SK-N-SH (cell line): ENCODE data around the gene RFTN1. TPM values are rescaled to one million over a fixed set of nuclear protein-coding genes. Genes with fewer than 3 reads are reported as not detected.

Experiments used
- CTCF ChIA-PET: fragments of 300-600, 350-600 bp; formaldehyde crosslinking; extraction: SDS; loops from one replicate; lab custom pipeline; 2021; lab: Yijun Ruan, JAX
- POLR2A ChIA-PET: fragments of 350-600 bp; sonication (Branson Sonifier 250); formaldehyde crosslinking; extraction: SDS; loops from one replicate; lab custom pipeline; 2020; ENCODE audit warnings: antibody characterized with exemption, inconsistent platforms; lab: Yijun Ruan, JAX
- DNase-seq: peaks from one replicate; pipeline ENCODE4 v3.0.0; 2012
- H2AFZ ChIP-seq: fragments of 200-600 bp; sonication (generic); 2 replicates; pipeline ENCODE4 v1.8.1; 2016; ENCODE audit warnings: antibody characterized with exemption, mild to moderate bottlenecking, low read depth
- H3F3A ChIP-seq: fragments of 200-600 bp; sonication (generic); replicated peaks from 2 replicates; pipeline ENCODE3; 2016; ENCODE audit warnings: antibody characterized with exemption, mild to moderate bottlenecking; ENCODE audit not compliant: insufficient read depth
- H3K27ac ChIP-seq, 2 experiments: fragments of 200-500 bp in 1 of 2; fragments of 200-600 bp in 1 of 2; sonication (Bioruptor generic) in 1 of 2; sonication (generic), shearing (Covaris generic) in 1 of 2; 2 replicates each; pipeline versions ENCODE4 v1.5.1 to v1.6.1; 2014 to 2016; ENCODE audit warnings: low read depth in 2 of 2, inconsistent platforms in 1 of 2, low read length in 1 of 2, mild to moderate bottlenecking in 1 of 2, mixed read lengths in 1 of 2
- H3K27me3 ChIP-seq: fragments of 200-600 bp; sonication (generic), shearing (Covaris generic); 2 replicates; pipeline ENCODE4 v1.6.1; 2016; ENCODE audit warnings: mixed run types; ENCODE audit not compliant: insufficient read depth
- H3K36me3 ChIP-seq, 2 experiments: fragments of 200-500 bp in 1 of 2; fragments of 200-600 bp in 1 of 2; sonication (Bioruptor generic) in 1 of 2; sonication (generic) in 1 of 2; replicated peaks in 1 of 2; 2 replicates each; pipeline versions ENCODE3 to v1.5.1; 2014 to 2016; ENCODE audit warnings: low read length in 1 of 2, mild to moderate bottlenecking in 1 of 2; ENCODE audit not compliant: insufficient read depth in 2 of 2, control insufficient read depth in 1 of 2
- H3K4me1 ChIP-seq, 2 experiments: fragments of 200-500 bp in 1 of 2; fragments of 200-600 bp in 1 of 2; sonication (Bioruptor generic) in 1 of 2; sonication (generic), shearing (Covaris generic) in 1 of 2; 2 replicates each; pipeline versions ENCODE4 v1.5.1 to v1.6.1; 2014 to 2016; ENCODE audit warnings: low read depth in 1 of 2, low read length in 1 of 2, mixed run types in 1 of 2; ENCODE audit not compliant: insufficient read depth in 2 of 2, control insufficient read depth in 1 of 2
- H3K4me2 ChIP-seq: fragments of 200-600 bp; sonication (generic), shearing (Covaris generic); 2 replicates; pipeline ENCODE4 v1.6.1; 2017; ENCODE audit warnings: mixed run types
- H3K4me3 ChIP-seq, 2 experiments: fragments of 200-500 bp in 1 of 2; fragments of 200-600 bp in 1 of 2; sonication (Bioruptor generic) in 1 of 2; sonication (generic), shearing (Covaris generic) in 1 of 2; 2 replicates each; pipeline versions ENCODE4 v1.5.1 to v1.8.1; 2014 to 2016; ENCODE audit warnings: low read depth in 2 of 2, inconsistent platforms in 1 of 2, low read length in 1 of 2, mild to moderate bottlenecking in 1 of 2, mixed read lengths in 1 of 2, moderate library complexity in 1 of 2
- H3K79me2 ChIP-seq: fragments of 200-600 bp; sonication (generic); 2 replicates; pipeline ENCODE4 v1.8.1; 2017; ENCODE audit warnings: mild to moderate bottlenecking; ENCODE audit not compliant: insufficient read depth
- H3K9ac ChIP-seq: fragments of 200-600 bp; sonication (generic); 2 replicates; pipeline ENCODE4 v1.6.1; 2017; ENCODE audit warnings: mixed run types
- H3K9me2 ChIP-seq: fragments of 200-600 bp; sonication (generic); 2 replicates; pipeline ENCODE4 v1.6.1; 2017; ENCODE audit warnings: mixed run types
- H3K9me3 ChIP-seq: fragments of 200-600 bp; sonication (generic); 2 replicates; pipeline ENCODE4 v1.6.1; 2017; ENCODE audit warnings: mixed run types, mild to moderate bottlenecking, moderate library complexity
- H4K20me1 ChIP-seq: fragments of 200-600 bp; sonication (generic); 2 replicates; pipeline ENCODE4 v1.6.1; 2017; ENCODE audit warnings: mild to moderate bottlenecking, mixed run types; ENCODE audit not compliant: insufficient read depth
- CHD2 ChIP-seq: fragments of 150-350 bp; IDR thresholded peaks from 2 replicates; pipeline ENCODE4 v1.6.1; 2018; ENCODE audit warnings: low read length; ENCODE audit not compliant: partially characterized antibody
- CTCF ChIP-seq: fragments of 200-600 bp; sonication (generic); IDR thresholded peaks from 2 replicates; pipeline ENCODE4 v1.6.1; 2017; ENCODE audit warnings: antibody characterized with exemption, mild to moderate bottlenecking, moderate library complexity
- ELF1 ChIP-seq: IDR thresholded peaks from 2 replicates; pipeline ENCODE4 v1.4.0; 2012
- EP300 ChIP-seq, 2 experiments: IDR thresholded peaks; 2 replicates each; pipeline versions ENCODE4 v1.4.0 to v1.6.1; 2012; ENCODE audit warnings: borderline replicate concordance in 1 of 2, low read depth in 1 of 2, low read length in 1 of 2
- FOXM1 ChIP-seq: IDR thresholded peaks from 2 replicates; pipeline ENCODE4 v1.4.0; 2012; ENCODE audit warnings: low read depth, mild to moderate bottlenecking
- GABPA ChIP-seq: IDR thresholded peaks from 2 replicates; pipeline ENCODE4 v1.4.0; 2012; ENCODE audit warnings: low read depth, mild to moderate bottlenecking
- GATA2 ChIP-seq: sonication (generic); formaldehyde crosslinking; IDR thresholded peaks from 2 replicates; pipeline ENCODE4 v1.5.0; 2020; ENCODE audit warnings: mild to moderate bottlenecking, missing genetic modification reagents
- IRF3 ChIP-seq: fragments of 150-350 bp; IDR thresholded peaks from 2 replicates; pipeline ENCODE4 v1.6.1; 2016; ENCODE audit warnings: mild to moderate bottlenecking, low read depth, low read length
- MAX ChIP-seq: IDR thresholded peaks from 2 replicates; pipeline ENCODE4 v1.4.0; 2012; ENCODE audit warnings: low read depth
- MEF2A ChIP-seq: IDR thresholded peaks from 2 replicates; pipeline ENCODE4 v1.4.0; 2012; ENCODE audit warnings: low read depth, borderline replicate concordance
- MXI1 ChIP-seq: IDR thresholded peaks from 2 replicates; pipeline ENCODE4 v1.6.1; 2012; ENCODE audit warnings: mild to moderate bottlenecking, low read depth, low read length, improper control_type of control experiment
- NFIC ChIP-seq: IDR thresholded peaks from 2 replicates; pipeline ENCODE4 v1.4.0; 2012; ENCODE audit warnings: borderline replicate concordance
- NRF1 ChIP-seq: IDR thresholded peaks from 2 replicates; pipeline ENCODE4 v1.6.1; 2012; ENCODE audit warnings: low read depth, mild to moderate bottlenecking, low read length
- PBX3 ChIP-seq: IDR thresholded peaks from 2 replicates; pipeline ENCODE4; 2012
- RAD21 ChIP-seq: IDR thresholded peaks from 2 replicates; pipeline ENCODE4 v1.6.1; 2012; ENCODE audit warnings: mild to moderate bottlenecking, low read length
- RCOR1 ChIP-seq: fragments of 150-350 bp; IDR thresholded peaks from 2 replicates; pipeline ENCODE4 v1.6.1; 2017; ENCODE audit warnings: antibody characterized with exemption, low read length
- RFX5 ChIP-seq: IDR thresholded peaks from 2 replicates; pipeline ENCODE4 v1.6.1; 2012; ENCODE audit warnings: mild to moderate bottlenecking, improper control_type of control experiment, low read length
- RXRA ChIP-seq: IDR thresholded peaks from 2 replicates; pipeline ENCODE4 v1.4.0; 2012; ENCODE audit warnings: low read depth, mild to moderate bottlenecking, borderline replicate concordance
- SIN3A ChIP-seq: IDR thresholded peaks from 2 replicates; pipeline ENCODE4 v1.6.1; 2012; ENCODE audit warnings: low read depth, mild to moderate bottlenecking, low read length, moderate library complexity, borderline replicate concordance
- SMC3 ChIP-seq: IDR thresholded peaks from 2 replicates; pipeline ENCODE4 v1.6.1; 2012; ENCODE audit warnings: low read depth, low read length, improper control_type of control experiment
- TEAD4 ChIP-seq: IDR thresholded peaks from 2 replicates; pipeline ENCODE4 v1.4.0; 2012; ENCODE audit warnings: mild to moderate bottlenecking, borderline replicate concordance; ENCODE audit not compliant: insufficient read depth
- ZBTB33 ChIP-seq: IDR thresholded peaks from 2 replicates; pipeline ENCODE4 v1.4.0; 2012; ENCODE audit warnings: low read depth, borderline replicate concordance
- WGBS: methylation state at CpG from one replicate; pipeline ENCODE4 v1.1.6; 2017; ENCODE audit warnings: low lambda C conversion rate; 5-methylcytosine and 5-hydroxymethylcytosine counted together
- polyA plus RNA-seq, 3 experiments: library from polyadenylated mRNA; depleted of rRNA; stranded (reverse); fragments of >200 nt; gene quantifications; 2 replicates each; pipeline ENCODE4 v1.2.3, GENCODE V29; 2012

The RFTN1 gene
- polyA plus RNA-seq, 1 of the 3 experiments (the other 2 are of a cell fraction), result 21.2 TPM

- no peaks in the 10 kb centered on the region for H3K9me3 ChIP-seq
- peaks cover 8% of the 10 kb centered on the region for H3F3A ChIP-seq
- H2AFZ ChIP-seq, result no peak overlapping the region
- H3K27me3 ChIP-seq, result no peaks in the 10 kb centered on the region
- H3K36me3 ChIP-seq, result peaks cover 0 to 5% of the 10 kb centered on the region in 2 experiments
- H3K9ac ChIP-seq, result no peak overlapping the region
- H3K4me3 ChIP-seq, result no peak overlapping the region
- ChIA-PET POLR2A (interaction anchor here (2.2 kb wide), 1 partner anchor 53 kb away, joined by 17 read pairs; no protein-coding TSS in a partner anchor), CTCF (interaction anchor here (1.0 to 1.3 kb wide), 2 partner anchors 58 to 87 kb away, joined by 3 read pairs; no protein-coding TSS in a partner anchor)
- no peak for DNase-seq
- no peak overlapping the region for H3K4me2 ChIP-seq
- H3K4me1 ChIP-seq, result peaks cover 5 to 42% of the 10 kb centered on the region in 2 experiments; a peak in 3 of 4 replicates
- peak overlapping the region in 1 of 2 experiments; percentile 96; a peak in 2 of 4 replicates for H3K27ac ChIP-seq
- peaks cover 20% of the 10 kb centered on the region; the same call in 1 of the 2 replicates for H3K79me2 ChIP-seq
- 80% methylated on average over 1 of the region's 1 CpG for WGBS
- H4K20me1 ChIP-seq, result no peaks in the 10 kb centered on the region
- TF ChIP-seq MXI1 (no peak), MEF2A (no peak), CHD2 (no peak), NFIC (no peak), ZBTB33 (no peak), PBX3 (no peak), SIN3A (no peak)
- TF ChIP-seq, all 33 proteins: peak for 0
- no peaks in the 10 kb centered on the region for H3K9me2 ChIP-seq
Observed at GRCh38 chr3:16463119-16463518, 50.4 kb downstream of the RFTN1 start.

- POLR2A ChIA-PET, result interaction anchor here (2.2 kb wide), 1 partner anchor 54 kb away, joined by 17 read pairs; no protein-coding TSS in a partner anchor
- no peaks in the 10 kb centered on the region for H3K9me3 ChIP-seq
- H3K9ac ChIP-seq, result no peak overlapping the region
- peaks cover 7% of the 10 kb centered on the region for H3F3A ChIP-seq
- H2AFZ ChIP-seq, result no peak overlapping the region
- H3K27ac ChIP-seq, result peak overlapping the region in 1 of 2 experiments; percentile 96; a peak in 2 of 4 replicates
- CTCF ChIA-PET, result interaction anchor here (1.0 to 1.3 kb wide), 2 partner anchors 59 to 87 kb away, joined by 3 read pairs; no protein-coding TSS in a partner anchor
- no peak overlapping the region for H3K4me2 ChIP-seq
- DNase-seq, result no peak
- WGBS, result 91% methylated on average over 5 of the region's 5 CpGs
- peaks cover 0 to 5% of the 10 kb centered on the region in 2 experiments for H3K36me3 ChIP-seq
- H3K79me2 ChIP-seq, result peaks cover 20% of the 10 kb centered on the region; the same call in 1 of the 2 replicates
- H3K4me1 ChIP-seq, result peaks cover 5 to 37% of the 10 kb centered on the region in 2 experiments; a peak in 3 of 4 replicates
- H3K4me3 ChIP-seq, result no peak overlapping the region
- no peaks in the 10 kb centered on the region for H4K20me1 ChIP-seq
- no peaks in the 10 kb centered on the region for H3K27me3 ChIP-seq
- no peaks in the 10 kb centered on the region for H3K9me2 ChIP-seq
- TF ChIP-seq FOXM1, result no peak
- no peak for TF ChIP-seq SMC3
- TF ChIP-seq RCOR1, result no peak
- no peak for TF ChIP-seq EP300 (IDR thresholded peaks at IDR 0.05; ENCODE audit: borderline replicate concordance in 1 of 2, low read depth in 1 of 2, low read length in 1 of 2)
- no peak for TF ChIP-seq GATA2 (CRISPR knock-in tag)
- no peak for TF ChIP-seq ELF1
- no peak for TF ChIP-seq IRF3
- no peak for TF ChIP-seq CHD2
- TF ChIP-seq NRF1, result no peak
- no peak for TF ChIP-seq MAX
- TF ChIP-seq CTCF, result no peak
- TF ChIP-seq MXI1, result no peak
- no peak for TF ChIP-seq TEAD4
- TF ChIP-seq RFX5, result no peak
- no peak for TF ChIP-seq RXRA
- no peak for TF ChIP-seq RAD21
- TF ChIP-seq MEF2A, result no peak
- TF ChIP-seq GABPA, result no peak
Observed at GRCh38 chr3:16462679-16463078, 50.8 kb downstream of the RFTN1 start.
